Measurements from ENCODE around the gene ARHGEF28.

Gene ARHGEF28

DNA sequence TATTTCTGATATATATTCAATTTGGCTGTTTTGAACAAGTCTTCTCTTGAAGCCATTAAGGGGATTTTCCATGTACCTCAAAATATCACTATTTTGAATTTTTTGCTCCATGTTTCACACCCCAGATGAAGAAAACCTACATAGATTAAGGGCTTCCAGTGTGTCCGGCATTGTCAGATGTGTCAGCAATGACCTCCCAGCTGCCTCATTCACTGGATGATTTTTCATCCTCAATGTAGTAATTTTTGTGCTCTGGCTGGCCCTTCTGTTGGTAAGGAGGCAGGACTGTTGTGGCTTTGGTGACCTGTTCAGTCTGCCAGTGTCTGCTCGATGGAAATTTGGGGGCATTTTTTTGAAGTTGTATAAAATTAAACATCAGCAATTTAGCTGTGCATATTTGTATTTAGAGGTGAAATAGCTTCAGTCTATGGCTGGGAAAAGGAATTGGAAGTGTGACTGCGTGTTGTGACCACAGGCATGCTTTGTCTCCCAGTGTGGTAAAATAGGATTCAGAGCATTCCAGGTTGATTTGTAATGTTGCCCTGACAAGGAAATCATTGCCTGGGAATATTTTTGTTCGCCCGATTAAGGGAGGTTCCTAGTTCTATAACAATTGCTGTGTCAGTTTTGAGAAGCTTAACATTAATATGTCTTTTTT is 312.4 kb downstream of the ARHGEF28 start:
- DNase-seq (ENCODE audit: low read depth in 2 of 2) = no peak

DNA sequence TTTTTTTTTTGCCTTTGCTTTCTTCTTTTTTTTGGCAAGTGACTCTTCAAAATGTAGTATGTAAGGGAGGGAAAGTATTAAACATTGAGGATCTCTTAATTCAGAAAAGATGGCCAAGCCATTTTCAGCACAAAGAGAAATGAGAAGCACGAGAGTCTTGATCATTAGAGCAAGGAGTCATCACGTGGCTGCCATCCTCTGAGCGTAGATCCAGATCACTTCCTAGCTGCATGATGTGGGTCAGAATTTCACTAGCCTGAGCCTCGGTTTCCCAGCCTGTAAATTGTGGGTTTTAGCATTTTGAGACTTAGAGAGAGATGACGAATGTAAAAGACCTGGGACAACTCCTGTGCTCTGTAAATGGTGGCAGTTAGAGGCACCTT is 312.9 kb downstream of the ARHGEF28 start:
- no peak for DNase-seq (ENCODE audit: low read depth in 2 of 2)

DNA sequence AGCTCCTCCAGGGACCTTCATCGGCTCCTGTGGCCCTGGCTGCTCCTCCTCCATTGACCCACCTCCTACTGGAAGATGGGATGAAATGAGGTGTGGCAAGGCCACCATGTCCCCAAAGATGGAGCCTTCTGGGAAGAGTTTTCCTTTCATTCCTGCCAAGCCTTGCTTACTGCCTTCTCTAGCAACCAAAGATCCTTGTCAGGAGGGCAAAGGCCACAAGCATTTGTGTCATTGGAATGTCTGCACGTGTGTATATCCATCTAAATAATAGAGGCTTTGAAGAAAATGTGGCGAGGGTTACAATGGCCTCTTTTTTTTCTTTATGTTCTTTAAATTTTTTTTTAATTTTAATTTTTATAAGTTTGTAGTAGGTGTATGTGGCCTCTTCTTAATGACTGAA is 313.6 kb downstream of the ARHGEF28 start:
- no peak for DNase-seq (ENCODE audit: low read depth in 2 of 2)

DNA sequence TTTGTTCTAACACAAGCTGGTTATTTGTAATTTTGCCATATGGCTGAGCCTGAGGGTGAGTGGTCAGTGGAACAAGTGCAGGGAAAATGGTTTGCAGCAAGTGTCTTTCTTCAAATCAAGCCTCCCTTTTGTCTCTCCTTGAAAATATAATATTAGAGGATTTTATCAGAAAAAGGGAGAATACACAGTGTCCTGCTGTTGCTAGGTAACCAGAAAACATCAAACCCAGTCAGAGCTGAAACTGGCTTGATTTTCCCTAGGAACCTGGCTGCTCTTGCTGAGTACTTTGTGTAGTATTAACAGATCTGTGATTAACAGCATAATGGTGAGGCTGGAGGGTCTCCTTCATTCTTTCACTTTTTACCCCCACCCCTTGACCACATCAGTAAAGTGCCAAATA is 314.0 kb downstream of the ARHGEF28 start:
- no peak for DNase-seq (ENCODE audit: low read depth in 2 of 2)

DNA sequence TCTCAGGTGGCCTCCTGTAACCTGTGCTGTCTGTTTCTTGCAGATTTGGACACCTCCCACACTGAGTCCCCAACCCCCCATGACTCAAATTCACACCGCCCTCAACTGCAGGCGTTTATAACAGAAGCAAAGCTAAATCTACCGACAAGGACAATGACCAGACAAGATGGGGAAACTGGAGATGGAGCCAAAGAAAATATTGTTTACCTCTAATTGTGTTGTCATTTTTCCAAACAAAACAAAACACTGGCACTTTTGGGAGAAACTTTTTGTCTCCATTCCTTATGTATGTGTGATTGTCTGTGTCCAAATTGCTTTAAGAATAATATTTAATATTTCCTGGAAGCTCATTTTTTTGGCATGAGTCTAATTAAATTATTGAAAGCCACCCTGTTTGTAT is 314.8 kb downstream of the ARHGEF28 start:
- no peak for DNase-seq (ENCODE audit: low read depth in 2 of 2)

DNA sequence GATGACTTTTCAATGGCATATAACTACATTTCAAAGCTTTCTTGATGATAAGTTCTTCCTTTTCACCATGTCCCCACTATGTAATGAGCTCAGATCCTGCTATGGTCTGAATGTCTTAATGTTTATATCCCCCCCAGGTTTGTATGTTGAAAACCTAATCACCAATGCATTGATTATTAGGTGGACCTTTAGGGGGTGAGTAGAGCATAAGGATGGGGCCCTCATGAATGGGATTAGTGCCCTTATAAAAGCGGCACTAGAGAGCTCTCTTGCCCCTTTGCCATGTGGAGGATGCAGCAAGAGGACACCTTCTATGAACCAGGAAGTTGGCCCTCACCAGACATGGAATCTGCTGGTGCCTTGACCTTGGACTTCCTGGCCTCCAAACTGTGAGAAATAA is 316.8 kb downstream of the ARHGEF28 start:
- DNase-seq (ENCODE audit: low read depth in 2 of 2) = no peak

DNA sequence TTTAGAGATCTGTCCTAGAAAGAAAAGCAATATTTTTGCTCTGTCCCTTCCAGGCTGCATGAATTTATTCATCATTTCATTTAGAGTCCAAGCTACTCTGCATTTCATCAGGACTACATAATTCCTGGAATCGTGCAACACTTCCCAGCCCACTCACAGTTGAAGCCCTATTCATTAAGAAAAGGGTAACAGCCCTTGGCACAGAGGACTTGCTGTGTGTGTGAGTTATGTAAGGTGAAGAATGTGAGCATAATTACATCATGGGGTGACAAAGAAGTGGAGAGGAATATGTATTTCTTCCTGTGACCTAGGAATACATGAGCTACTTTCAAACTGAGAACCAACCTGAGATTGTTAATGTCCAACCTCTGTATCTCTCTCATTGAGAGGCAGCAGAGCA is 317.4 kb downstream of the ARHGEF28 start:
- DNase-seq (ENCODE audit: low read depth in 2 of 2) = no peak

DNA sequence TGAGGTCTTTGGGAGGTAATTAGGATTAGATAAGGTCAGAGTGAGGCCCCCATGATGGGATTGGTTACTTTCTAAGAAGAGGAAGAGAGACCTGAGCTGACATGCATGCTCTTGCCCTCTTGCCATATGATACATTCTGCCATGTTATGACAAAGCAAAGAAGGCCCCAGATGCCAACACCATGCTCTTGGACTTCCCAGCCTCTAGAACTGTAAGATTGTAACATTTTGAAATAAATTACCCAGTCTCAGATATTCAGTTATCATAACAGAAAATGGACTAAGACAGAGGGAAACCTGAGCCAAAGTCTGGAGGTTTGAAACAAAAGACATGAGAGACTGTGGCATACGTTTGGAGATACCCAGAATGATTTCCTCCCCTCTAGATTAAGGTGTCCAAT is 318.6 kb downstream of the ARHGEF28 start:
- no peak for DNase-seq (ENCODE audit: low read depth in 2 of 2)

DNA sequence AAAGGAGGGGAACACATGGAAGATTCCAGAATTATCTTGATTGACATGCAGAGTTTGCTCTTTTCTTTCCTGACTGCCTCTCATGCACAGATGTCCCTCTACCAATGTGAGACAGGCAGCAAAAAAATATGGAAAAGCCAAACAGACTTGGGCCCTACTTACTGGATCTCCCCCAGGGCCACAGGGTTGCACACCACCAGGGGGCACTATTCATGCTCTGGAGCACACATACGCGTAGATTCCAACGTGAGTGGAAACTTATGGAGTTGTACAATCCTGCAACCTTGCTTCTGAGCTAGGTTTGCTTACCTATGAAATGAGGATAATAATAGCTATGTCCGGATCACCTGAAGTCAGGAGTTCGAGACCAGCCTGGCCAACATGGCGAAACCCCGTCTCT is 319.5 kb downstream of the ARHGEF28 start:
- DNase-seq (ENCODE audit: low read depth in 2 of 2) = no peak

DNA sequence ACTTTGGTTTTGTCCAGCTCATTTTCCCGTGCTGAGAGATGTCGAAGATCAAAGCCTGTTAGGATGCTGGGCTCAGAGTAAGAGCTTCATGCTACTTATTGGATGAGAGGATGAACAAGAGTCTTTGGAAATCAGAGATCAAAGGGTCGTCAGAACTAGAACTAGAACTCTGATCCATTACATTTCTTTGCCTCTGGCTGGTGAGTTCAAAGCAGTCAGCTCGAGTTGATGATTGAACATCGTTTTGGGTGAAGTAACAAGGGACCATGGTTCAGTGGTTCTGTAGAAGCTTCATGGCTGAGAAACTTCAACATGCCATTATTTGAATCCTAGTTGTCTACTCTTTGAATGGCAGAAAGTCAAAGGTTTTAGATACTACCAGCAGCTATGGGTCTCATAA is 320.3 kb downstream of the ARHGEF28 start:
- no peak for DNase-seq (ENCODE audit: low read depth in 2 of 2)

DNA sequence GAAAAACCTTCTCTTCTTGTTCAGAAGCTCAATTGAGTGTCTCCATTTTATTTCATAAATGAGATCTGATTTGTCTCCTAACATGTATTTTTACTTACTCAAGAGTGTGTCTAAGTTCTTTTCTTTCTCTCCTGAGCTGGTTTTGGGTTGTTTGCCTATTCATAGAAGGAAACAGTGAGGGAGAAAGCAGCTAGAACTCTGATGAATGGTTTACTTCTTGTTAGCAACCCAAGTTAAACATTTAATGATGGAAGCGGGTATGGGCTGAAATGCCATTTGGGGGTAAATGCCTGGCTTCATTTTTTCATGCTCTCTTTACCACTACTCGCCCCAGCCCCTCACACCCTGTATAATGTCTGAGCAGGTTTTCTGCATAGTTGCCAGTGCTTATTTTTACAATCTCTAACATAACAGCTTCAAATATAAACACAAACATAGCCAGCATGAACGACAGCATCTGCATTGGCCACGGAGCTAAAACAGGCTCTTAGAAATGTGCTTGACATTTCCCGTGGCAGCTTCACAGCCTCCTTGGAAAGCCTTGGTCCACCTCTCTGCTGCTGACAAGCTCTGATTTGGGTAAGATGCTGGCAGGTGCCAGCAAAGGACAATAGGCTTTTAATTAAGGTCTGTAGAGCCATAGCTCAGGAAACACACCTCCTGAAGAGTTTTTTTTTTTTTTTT is 321.1 kb downstream of the ARHGEF28 start:
- DNase-seq (ENCODE audit: low read depth in 2 of 2) = no peak

DNA sequence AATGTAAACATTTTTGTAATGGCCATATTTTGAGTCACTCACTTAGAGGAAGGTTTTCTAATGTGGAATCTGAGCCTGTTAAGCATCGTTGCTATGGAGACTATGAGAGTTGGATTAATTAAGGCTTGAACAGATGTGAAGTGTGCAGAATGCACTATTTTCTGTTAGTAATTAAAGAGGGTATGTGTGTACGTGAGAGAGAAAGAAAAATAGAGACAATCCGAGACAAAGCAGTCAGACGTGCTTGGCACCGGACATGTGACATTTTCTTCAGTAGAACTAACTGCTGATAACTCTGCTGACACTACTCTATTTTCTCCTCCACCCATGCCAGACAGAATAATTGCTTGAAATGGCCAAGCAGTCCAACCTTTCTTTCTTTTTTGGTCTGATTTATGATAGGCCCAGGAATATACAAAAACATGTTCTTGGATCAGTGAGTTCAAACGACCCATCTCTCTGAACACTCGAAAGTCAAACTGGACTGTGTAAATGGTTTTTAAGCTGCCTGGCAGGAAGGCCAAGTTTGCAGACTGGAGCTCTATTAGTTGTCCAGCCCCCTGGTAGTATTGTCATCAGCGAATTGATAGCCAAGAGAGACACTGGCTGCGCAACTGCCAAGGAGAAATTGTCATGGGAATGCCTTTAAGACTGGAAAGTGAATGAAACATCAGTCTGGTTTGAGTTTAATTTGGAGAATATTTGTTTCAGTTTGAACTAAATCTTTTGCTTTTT is 322.1 kb downstream of the ARHGEF28 start:
- no peak for DNase-seq (ENCODE audit: low read depth in 2 of 2)

DNA sequence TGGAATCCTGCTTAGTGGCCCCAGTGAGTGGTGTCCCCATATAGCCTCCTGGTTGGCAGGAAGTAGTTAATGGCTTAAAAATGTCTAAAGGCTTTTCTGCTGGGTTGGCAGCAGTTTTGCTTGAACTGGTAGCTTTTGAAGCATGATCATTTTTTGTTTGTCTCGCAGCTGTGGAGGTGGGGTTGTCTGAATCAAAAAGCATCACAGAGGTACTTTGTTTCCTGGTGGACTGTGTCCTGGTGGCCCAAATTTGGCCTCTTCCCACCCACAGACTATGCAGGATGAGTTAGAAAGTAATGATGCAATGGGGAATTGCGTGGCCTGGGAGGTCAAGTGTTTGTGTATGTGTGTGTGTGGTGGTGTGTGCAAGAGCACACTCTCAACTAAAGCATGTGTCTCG is 322.7 kb downstream of the ARHGEF28 start:
- no peak for DNase-seq (ENCODE audit: low read depth in 2 of 2)

DNA sequence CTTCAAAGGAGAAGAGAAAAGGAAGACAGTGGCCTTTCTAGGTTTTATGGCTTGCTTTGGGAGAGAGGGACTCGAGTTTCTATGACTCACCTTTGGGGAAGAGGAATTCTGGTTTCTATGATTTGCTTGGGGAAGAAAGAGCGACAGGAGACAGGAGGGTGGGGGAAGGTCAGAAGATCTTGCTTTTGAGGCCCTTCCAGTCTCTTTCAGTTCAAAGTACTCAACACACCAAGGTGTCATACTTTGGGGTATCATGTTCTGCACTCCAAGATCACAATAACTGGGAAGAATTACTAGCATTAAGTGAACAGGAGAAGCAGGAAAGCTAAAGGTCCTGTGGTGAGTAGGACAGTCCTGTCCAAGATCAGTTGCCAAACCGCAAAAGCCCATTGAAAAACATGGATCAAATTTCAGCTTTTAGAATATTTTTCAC is 324.5 kb downstream of the ARHGEF28 start:
- no peak for DNase-seq (ENCODE audit: low read depth in 2 of 2)

DNA sequence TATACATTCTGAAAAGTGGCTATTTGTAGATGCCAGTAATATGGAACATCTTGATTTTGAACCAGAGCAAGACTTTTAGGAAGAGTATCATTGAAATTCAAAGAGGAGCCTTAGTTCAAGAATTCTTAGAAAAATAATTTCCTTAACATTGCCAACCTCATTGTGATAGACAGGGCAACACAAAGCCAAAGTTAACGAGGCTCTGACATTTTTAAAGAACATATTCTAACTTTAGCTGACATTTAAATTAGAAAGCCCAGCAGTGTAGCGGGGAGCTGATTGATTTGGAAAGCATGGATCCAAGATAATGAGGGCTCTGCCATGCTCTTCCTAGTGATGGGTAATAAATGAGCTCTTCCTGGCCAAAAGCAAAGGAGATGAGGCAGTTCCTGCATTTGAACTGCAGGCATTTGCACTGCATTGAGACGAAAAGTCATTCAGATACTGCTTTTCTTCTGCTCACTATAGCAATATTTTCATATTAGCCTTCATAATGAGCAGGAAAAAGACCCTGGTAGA is 325.0 kb downstream of the ARHGEF28 start:
- no peak for DNase-seq (ENCODE audit: low read depth in 2 of 2)

DNA sequence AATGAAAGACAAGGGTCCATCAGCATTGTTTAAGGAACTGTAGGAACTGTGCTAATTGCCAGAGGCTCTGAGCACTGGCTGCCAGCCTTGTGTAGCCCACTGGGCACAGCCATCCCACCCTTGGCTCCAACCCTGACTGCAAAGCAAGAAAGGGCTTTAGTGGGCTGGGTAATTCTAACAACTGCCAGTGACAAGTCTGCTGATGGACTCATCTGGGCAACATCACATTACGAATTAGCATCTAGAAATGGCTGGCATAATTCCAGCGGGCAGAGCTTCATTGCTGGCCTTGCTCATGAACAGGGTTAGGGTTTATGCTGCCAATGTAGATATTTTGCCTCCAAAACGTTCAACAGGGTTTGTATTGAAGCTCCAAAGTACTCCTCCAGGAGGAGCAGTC is 326.9 kb downstream of the ARHGEF28 start:
- no peak for DNase-seq (ENCODE audit: low read depth in 2 of 2)

DNA sequence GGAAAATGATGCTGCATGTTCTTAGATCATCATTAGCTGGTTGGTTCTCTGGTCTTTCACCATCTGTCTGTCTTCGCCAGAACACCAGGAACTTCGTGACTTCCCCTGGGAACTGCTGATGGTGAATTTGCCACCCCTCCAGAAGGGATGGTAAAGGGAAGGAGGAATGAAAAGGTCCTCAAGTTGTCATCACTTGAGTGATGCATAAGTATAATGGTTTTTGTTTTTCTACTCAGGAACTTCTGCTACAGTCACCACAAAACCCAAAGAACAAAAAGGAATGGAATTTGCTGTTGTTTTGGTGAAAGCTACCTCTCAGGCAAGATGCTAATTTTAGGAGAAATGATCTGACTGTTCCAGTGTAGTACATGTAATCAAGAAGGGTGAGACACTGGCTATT is 328.4 kb downstream of the ARHGEF28 start:
- DNase-seq (ENCODE audit: low read depth in 2 of 2) = no peak

DNA sequence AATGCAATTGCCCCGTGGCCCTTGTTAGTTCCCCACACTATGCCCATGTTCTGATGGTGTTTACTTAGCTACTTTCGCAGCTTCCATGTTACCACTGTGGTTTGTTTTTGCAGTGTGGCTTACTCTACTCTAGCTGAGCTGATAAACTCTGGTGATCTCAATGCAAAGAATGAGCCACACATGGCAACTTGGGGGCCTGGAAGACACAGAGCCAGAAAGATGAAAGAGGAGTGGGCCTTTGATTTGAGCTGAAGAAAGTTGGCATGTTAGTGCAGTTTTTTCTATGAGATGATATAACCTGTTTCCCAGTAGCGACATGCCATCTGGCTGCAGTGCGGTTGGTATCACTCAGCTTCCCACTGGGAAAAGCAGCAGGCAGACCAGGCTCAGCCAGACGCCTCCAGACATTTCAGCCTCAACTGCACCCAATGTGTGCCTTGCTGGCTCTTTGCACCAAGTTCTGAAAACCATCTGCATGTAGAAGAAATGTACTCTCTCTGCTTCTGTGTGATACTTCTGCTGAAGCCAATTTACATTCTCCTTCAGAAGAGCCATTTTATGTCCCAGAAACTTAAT is 329.4 kb downstream of the ARHGEF28 start:
- DNase-seq (ENCODE audit: low read depth in 2 of 2) = no peak

DNA sequence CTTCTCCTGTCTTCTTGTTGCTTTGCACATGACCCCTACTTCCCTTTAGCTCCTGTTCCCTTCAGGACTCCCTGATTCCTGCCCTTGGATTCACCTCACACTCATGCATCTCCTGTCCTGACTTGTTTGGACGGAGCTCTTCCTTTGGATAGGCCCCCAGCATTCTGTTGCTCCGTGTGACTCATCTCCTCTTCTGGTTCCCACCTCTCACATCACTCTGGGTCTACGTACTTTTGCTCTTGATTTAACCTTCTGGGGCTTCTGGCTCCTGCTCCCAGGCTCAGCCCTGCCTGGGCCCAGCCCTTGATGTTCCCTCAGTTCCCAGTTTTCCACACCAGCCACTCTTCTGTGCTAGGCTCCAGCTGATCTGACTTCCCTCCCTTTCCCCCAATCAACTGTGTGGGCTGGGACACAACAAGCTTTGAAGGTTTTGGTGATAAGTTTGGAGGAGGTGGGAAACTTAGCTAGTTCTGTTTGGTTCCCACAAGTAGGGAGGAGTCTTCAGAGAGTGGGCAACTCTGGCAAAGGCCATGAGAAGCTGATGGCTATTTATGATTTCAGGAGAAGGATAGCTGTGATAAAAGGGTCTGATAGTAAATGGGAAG is 331.5 kb downstream of the ARHGEF28 start:
- DNase-seq (ENCODE audit: low read depth in 2 of 2) = no peak

DNA sequence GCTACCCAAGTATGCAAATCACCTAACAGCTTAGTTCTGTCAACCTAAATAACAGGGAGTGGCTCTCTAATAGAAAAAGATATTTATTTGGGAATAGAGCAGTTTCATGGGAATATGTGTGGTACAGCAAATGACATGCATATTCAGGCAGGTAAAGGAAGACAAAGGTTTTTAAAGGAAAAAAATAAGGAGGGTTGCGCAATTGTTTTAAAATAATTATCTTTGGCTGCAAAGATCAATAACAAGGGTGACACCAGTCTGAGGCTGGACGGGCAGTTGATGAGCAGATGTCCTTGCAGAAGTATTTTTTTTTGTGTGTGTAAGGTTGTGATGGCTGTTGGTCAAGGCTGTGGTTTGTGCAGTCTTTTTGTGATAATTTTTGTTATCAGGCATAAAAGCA is 332.0 kb downstream of the ARHGEF28 start:
- no peak for DNase-seq (ENCODE audit: low read depth in 2 of 2)

DNA sequence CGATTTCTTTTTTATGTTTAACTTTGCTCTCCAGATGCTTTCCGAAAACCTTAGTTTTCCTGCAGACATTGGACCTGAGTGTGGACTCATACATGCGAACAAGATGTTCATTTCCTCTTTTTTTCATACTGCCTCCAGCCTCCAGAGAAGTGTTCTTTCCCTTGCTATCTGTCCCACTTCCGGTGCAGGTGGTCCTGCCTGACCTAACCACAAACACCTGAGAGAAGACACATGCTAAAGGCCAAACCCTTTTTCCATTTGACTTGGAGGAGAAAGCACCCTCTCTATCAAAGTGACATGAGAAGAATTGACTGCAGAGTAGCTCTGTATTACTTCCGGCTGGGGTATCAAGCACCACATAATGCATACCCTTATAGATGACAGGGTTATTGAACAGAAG is 334.0 kb downstream of the ARHGEF28 start:
- no peak for DNase-seq (ENCODE audit: low read depth in 2 of 2)

DNA sequence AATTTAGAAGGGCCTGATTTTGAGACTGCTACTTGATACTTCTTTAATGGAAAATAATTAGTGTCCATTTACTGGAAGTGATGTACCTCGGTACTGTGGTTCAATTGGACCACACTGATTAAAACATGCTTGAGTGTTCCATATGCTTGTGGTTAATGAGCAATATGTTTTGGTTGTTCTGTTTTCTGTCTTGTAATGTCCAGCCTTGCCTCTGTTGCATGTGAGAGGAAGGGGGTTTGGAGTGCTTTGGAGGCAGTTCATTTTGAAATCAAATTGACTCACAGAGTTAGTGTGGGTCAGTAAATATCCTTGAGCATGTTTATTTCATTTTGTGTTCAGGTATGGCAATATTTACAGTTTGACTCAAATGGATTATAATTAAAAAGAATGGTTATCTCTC is 334.4 kb downstream of the ARHGEF28 start:
- no peak for DNase-seq (ENCODE audit: low read depth in 2 of 2)

Measured in stimulated activated CD8-positive, alpha-beta memory T cell treated with anti-CD3 and anti-CD28 coated beads, Interleukin-15, amount 100 ng/mL, for 48 hours (primary cell).